NCI-H345 treated with DMSO at 0.1 percent for 48 hours (cell line): Measurements from ENCODE around the gene KRT80.
A peak's percentile ranks its signal among the peaks of the same experiment; 100 is the strongest.

Experiments
- DNase-seq: peaks from one replicate; lab custom pipeline; 2025; ENCODE audit not compliant: unreplicated experiment; lab: John Stamatoyannopoulos, UW

Gene KRT80

GRCh38 chr12:52211716-52212585 lies 20.1 kb upstream of the KRT80 start:
- DNase-seq, result no peak

GRCh38 chr12:52210925-52211650 lies 19.3 kb upstream of the KRT80 start:
- no peak for DNase-seq

GRCh38 chr12:52210186-52210924 lies 18.5 kb upstream of the KRT80 start:
- no peak for DNase-seq

- DNase-seq, result no peak
Measured at GRCh38 chr12:52209321-52209720, 17.5 kb upstream of the KRT80 start.

GRCh38 chr12:52208424-52209165 lies 16.8 kb upstream of the KRT80 start:
- no peak for DNase-seq

- peak; percentile 83 for DNase-seq
Measured at GRCh38 chr12:52207895-52208294, 16.1 kb upstream of the KRT80 start.

- DNase-seq, result no peak
Measured at GRCh38 chr12:52207106-52207505, 15.3 kb upstream of the KRT80 start.

GRCh38 chr12:52206304-52207040 lies 14.7 kb upstream of the KRT80 start:
- no peak for DNase-seq

GRCh38 chr12:52205612-52206303 lies 13.9 kb upstream of the KRT80 start:
- no peak for DNase-seq

- no peak for DNase-seq
Measured at GRCh38 chr12:52204931-52205505, 13.2 kb upstream of the KRT80 start.

- DNase-seq, result no peak
Measured at GRCh38 chr12:52204095-52204930, 12.5 kb upstream of the KRT80 start.

- DNase-seq, result no peak
Measured at GRCh38 chr12:52203079-52203921, 11.5 kb upstream of the KRT80 start.

GRCh38 chr12:52202361-52203078 lies 10.7 kb upstream of the KRT80 start:
- DNase-seq, result no peak

- no peak for DNase-seq
Measured at GRCh38 chr12:52201451-52201839, 9.6 kb upstream of the KRT80 start.

GRCh38 chr12:52200781-52201450 lies 9.1 kb upstream of the KRT80 start:
- no peak for DNase-seq

- no peak for DNase-seq
Measured at GRCh38 chr12:52200086-52200780, 8.4 kb upstream of the KRT80 start.
